GM12878 (cell line): ENCODE measurements around the gene CUZD1. TPM values are rescaled to one million over a fixed set of nuclear protein-coding genes. Genes with fewer than 3 reads are reported as not detected.

ENCODE experiments used
- ATAC-seq: fragments of 200-7000 bp; cut with Tn5 transposase; 3 replicates; pipeline ENCODE4 v1.9.1; 2020; ENCODE audit warnings: mild to moderate bottlenecking, moderate library complexity
- BruUV-seq: library from RNA; stranded (reverse); fragments of 400-500 nt; replicated peaks from 2 replicates; lab custom pipeline; 2021; lab: Mats Ljungman, UMichigan
- CTCF ChIA-PET: fragments of 300-600 bp; sonication (Branson Sonifier 250); formaldehyde crosslinking; extraction: SDS; loops from one replicate; lab custom pipeline; 2021; ENCODE audit warnings: inconsistent platforms; lab: Yijun Ruan, JAX
- POLR2A ChIA-PET: fragments of 350-600 bp; formaldehyde crosslinking; extraction: SDS; loops from one replicate; lab custom pipeline; 2021; ENCODE audit warnings: inconsistent platforms; lab: Charles Lee
- RAD21 ChIA-PET: fragments of 300-600 bp; sonication (Branson Sonifier 250); formaldehyde crosslinking; loops from one replicate; lab custom pipeline; 2023; ENCODE audit warnings: antibody characterized with exemption; ENCODE audit not compliant: unreplicated experiment; lab: Charles Lee
- SMC1A ChIA-PET: fragments of 300-600 bp; sonication (Branson Sonifier 250); formaldehyde crosslinking; loops from one replicate; lab custom pipeline; 2023; ENCODE audit not compliant: unreplicated experiment, uncharacterized antibody; lab: Charles Lee
- DNase-seq: peaks from one replicate; pipeline ENCODE4 v3.0.0-alpha.2; 2011; ENCODE audit warnings: low read depth, low spot score
- FAIRE-seq: peaks from 3 replicates; lab custom pipeline; 2011; peaks lifted over from hg19 to GRCh38; lab: Jason Lieb, UNC
- H2AFZ ChIP-seq: 2 replicates; pipeline ENCODE4 v1.6.0; 2011; ENCODE audit warnings: low read depth, low read length, control low read depth; ENCODE audit not compliant: control insufficient read depth
- H3K27ac ChIP-seq: 2 replicates; pipeline ENCODE4 v1.5.1; 2011; ENCODE audit warnings: control low read depth; ENCODE audit not compliant: control insufficient read depth, insufficient read depth
- H3K27me3 ChIP-seq, 2 experiments: replicated peaks in 1 of 2; 2 replicates each; pipeline versions ENCODE4 v1.6.0 to v1.6.1; 2011; ENCODE audit warnings: low read length in 1 of 2; ENCODE audit not compliant: control insufficient read depth in 2 of 2, insufficient read depth in 2 of 2
- H3K36me3 ChIP-seq, 2 experiments: 2 replicates each; pipeline ENCODE4 v1.5.1; 2011; ENCODE audit warnings: low read length in 1 of 2; ENCODE audit not compliant: control insufficient read depth in 2 of 2, insufficient read depth in 2 of 2
- H3K4me1 ChIP-seq: 2 replicates; pipeline ENCODE4 v1.6.1; 2011; ENCODE audit warnings: mild to moderate bottlenecking, low read length, moderate library complexity, mixed read lengths; ENCODE audit not compliant: control insufficient read depth, insufficient read depth
- H3K4me2 ChIP-seq: 2 replicates; pipeline ENCODE4 v1.6.0; 2011; ENCODE audit warnings: control low read depth; ENCODE audit not compliant: control insufficient read depth, insufficient read depth
- H3K4me3 ChIP-seq: fragments of 200-600 bp; sonication (generic); 2 replicates; pipeline ENCODE4 v1.5.1; 2016
- H3K79me2 ChIP-seq: 2 replicates; pipeline ENCODE4 v1.6.0; 2011; ENCODE audit warnings: low read length; ENCODE audit not compliant: control insufficient read depth, insufficient read depth
- H3K9ac ChIP-seq: 2 replicates; pipeline ENCODE4 v1.8.0; 2011; ENCODE audit warnings: low read length, control low read depth, mixed read lengths; ENCODE audit not compliant: control insufficient read depth, insufficient read depth
- H3K9me3 ChIP-seq: replicated peaks from 3 replicates; pipeline ENCODE4 v1.5.1; 2011; ENCODE audit warnings: mild to moderate bottlenecking, low read length; ENCODE audit not compliant: control insufficient read depth, insufficient read depth
- H4K20me1 ChIP-seq: 2 replicates; pipeline ENCODE4 v1.6.0; 2011; ENCODE audit not compliant: control insufficient read depth, insufficient read depth
- EP300 ChIP-seq, 2 experiments: fragments of 150-350 bp in 1 of 2; IDR thresholded peaks; 2 replicates each; pipeline ENCODE4 v1.6.1; 2011 to 2012; ENCODE audit warnings: low read depth in 2 of 2, low read length in 2 of 2, borderline replicate concordance in 1 of 2, improper control_type of control experiment in 1 of 2, inconsistent platforms in 1 of 2; ENCODE audit not compliant: control insufficient read depth in 1 of 2
- GATAD2B ChIP-seq: fragments of 450-650 bp; conservative IDR thresholded peaks from 2 replicates; pipeline ENCODE4 v1.6.1; 2017; ENCODE audit warnings: low read depth, mild to moderate bottlenecking, moderate library complexity
- HSF1 ChIP-seq: fragments of 150-350 bp; IDR thresholded peaks from 2 replicates; pipeline ENCODE4 v1.6.1; 2014; ENCODE audit warnings: mild to moderate bottlenecking, low read depth, low read length
- IKZF2 ChIP-seq, 2 experiments: fragments of 450-650 bp; IDR thresholded peaks; 2 replicates each; pipeline ENCODE4 v1.6.1; 2017; ENCODE audit warnings: mild to moderate bottlenecking in 2 of 2, moderate library complexity in 2 of 2
- JUNB ChIP-seq: IDR thresholded peaks from 2 replicates; pipeline ENCODE4 v1.6.1; 2016; ENCODE audit warnings: antibody characterized with exemption, mild to moderate bottlenecking
- KLF5 ChIP-seq: fragments of 450-650 bp; IDR thresholded peaks from 2 replicates; pipeline ENCODE4 v1.6.1; 2014; ENCODE audit warnings: mild to moderate bottlenecking; ENCODE audit not compliant: partially characterized antibody
- LARP7 ChIP-seq: fragments of 450-650 bp; IDR thresholded peaks from 2 replicates; pipeline ENCODE4 v1.6.1; 2017; ENCODE audit warnings: mild to moderate bottlenecking
- YY1 ChIP-seq: IDR thresholded peaks from 2 replicates; pipeline ENCODE4 v1.6.1; 2011; ENCODE audit warnings: low read depth, mild to moderate bottlenecking, low read length
- ZNF687 ChIP-seq: fragments of 450-650 bp; IDR thresholded peaks from 2 replicates; pipeline ENCODE4 v1.6.1; 2017; ENCODE audit warnings: mild to moderate bottlenecking, moderate library complexity
- WGBS: methylation state at CpG from one replicate; pipeline ENCODE4 v1.1.6; 2016; ENCODE audit warnings: low lambda C conversion rate; ENCODE audit not compliant: insufficient replicate concordance, insufficient coverage; ENCODE audit errors: missing lambda C conversion rate; 5-methylcytosine and 5-hydroxymethylcytosine counted together
- in situ Hi-C: fragments of 300-500 bp; cut with MboI; formaldehyde crosslinking; loops from 9 replicates; pipeline ENCODE4 v1.14.3; 2018; ENCODE audit warnings: mixed read lengths
- intact Hi-C: fragments of 100-400 bp; cut with micrococcal nuclease; formaldehyde crosslinking; loops from one replicate; pipeline ENCODE4 v1.14.2; 2022; ENCODE audit not compliant: unreplicated experiment
- polyA plus RNA-seq, 11 experiments: library from polyadenylated mRNA; depleted of rRNA in 4 of 11; unstranded in 6 of 11; stranded (reverse) in 5 of 11; fragments of >200 nt; fragmentation: Nextera tagmentation in 4 of 11; fragmentation: Illumina TruSeq in 1 of 11; extraction: Ambion mirVana in 4 of 11; extraction: Trizol in 1 of 11; gene quantifications; 1 replicate in 1 of 11; 2 replicates in 10 of 11; pipeline versions ENCODE4 v1.2.1 to v1.2.3, GENCODE V29; 2011 to 2016; ENCODE audit warnings: inconsistent platforms in 2 of 11, missing spikeins in 2 of 11, low read depth in 1 of 11
- total RNA-seq, 4 experiments: library from RNA; depleted of rRNA in 3 of 4; stranded (reverse); fragments of >200 nt in 3 of 4; fragmentation: Illumina TruSeq in 1 of 4; extraction: Trizol in 1 of 4; gene quantifications; 2 replicates each; pipeline versions ENCODE4 v1.2.1 to v1.2.3, GENCODE V29; 2013 to 2021

The CUZD1 gene
- total and polyA plus RNA-seq, 10 of the 15 experiments (the other 5 are each of a cell fraction or from before 2014, with no cell fraction given): 0.66 to 2.3 (median 1.5) TPM

- no peak for TF ChIP-seq YY1
Observed at GRCh38 chr10:122878799-122879338, 33.2 kb upstream of the CUZD1 start (continued).

- in situ Hi-C loops (no loop called here), intact Hi-C loops (loop anchor here (5.0 kb wide), 1 partner anchor 75 kb away; the partner anchor contains the start of gene C10orf88)
- POLR2A ChIA-PET: interaction anchor here (0.7 kb wide), 1 partner anchor 130 kb away, joined by 3 read pairs; no protein-coding TSS in a partner anchor
- DNase-seq (no peak), ATAC-seq (no peak), FAIRE-seq (no peak)
- no peak overlapping the region for H3K9ac ChIP-seq
- no peaks in the 10 kb centered on the region; the same call in 1 of the 2 replicates for H3K4me1 ChIP-seq
- no TSS peak for BruUV-seq
- no peak overlapping the region for H3K27ac ChIP-seq
- no peaks in the 10 kb centered on the region; the same call in 2 of the 3 replicates for H3K9me3 ChIP-seq
- no peak overlapping the region for H2AFZ ChIP-seq
- 0% methylated on average over 1 of the region's 1 CpG for WGBS
- H3K4me2 ChIP-seq: peak overlapping the region; percentile 50
- no peaks in the 10 kb centered on the region for H3K36me3 ChIP-seq
- peaks cover 31% of the 10 kb centered on the region for H3K79me2 ChIP-seq
- TF ChIP-seq HSF1: no peak
- no peak for TF ChIP-seq EP300 (IDR thresholded peaks at IDR 0.05; ENCODE audit: borderline replicate concordance in 1 of 2, control insufficient read depth in 1 of 2, low read depth in 2 of 2, low read length in 2 of 2)
- no peak for TF ChIP-seq IKZF2 (IDR thresholded peaks at IDR 0.05)
- TF ChIP-seq ZNF687: no peak
- TF ChIP-seq JUNB: no peak
- TF ChIP-seq GATAD2B: no peak
- no peak for TF ChIP-seq KLF5
- TF ChIP-seq LARP7: no peak
- 0 out of 2 replicates have a peak overlapping the region, but pooled peaks have one; percentile 82 for H3K4me3 ChIP-seq
- H3K27me3 ChIP-seq: no peaks in the 10 kb centered on the region
- SMC1A ChIA-PET: interaction anchor here (0.7 to 1.3 kb wide), 2 partner anchors 14 to 17 kb away, joined by 3 to 5 read pairs; no protein-coding TSS in a partner anchor
- no peaks in the 10 kb centered on the region for H4K20me1 ChIP-seq
- CTCF ChIA-PET: interaction anchor here (1.2 kb wide), 1 partner anchor 103 kb away, joined by 3 read pairs; the partner anchor contains the start of gene PSTK
- RAD21 ChIA-PET: no interaction called here
Observed at GRCh38 chr10:122877264-122877663, 31.6 kb upstream of the CUZD1 start.
